ENCODE results near the gene KIR3DL1. TPM values are rescaled to one million over a fixed set of nuclear protein-coding genes. Genes with fewer than 3 reads are reported as not detected.

The KIR3DL1 gene
- total RNA-seq, 1 experiment from 2014 or later = not detected

Other genes with a start within 250 kb of the KIR3DL1 start
- gene LILRA2, start 242.7 kb upstream of the KIR3DL1 start, total RNA-seq (2014; rRNA removed; shearing (Covaris generic)) = not detected in 2 replicates
- not detected in 2 replicates for gene LILRA1, start 222.8 kb upstream of the KIR3DL1 start, total RNA-seq (2014; rRNA removed; shearing (Covaris generic))
- gene LILRB1, start 186.0 kb upstream of the KIR3DL1 start, total RNA-seq (2014; rRNA removed; shearing (Covaris generic)) = not detected in 2 replicates
- 0.69 and 2.3 TPM in 2 replicates for gene LILRB4, start 153.5 kb upstream of the KIR3DL1 start, total RNA-seq (2014; rRNA removed; shearing (Covaris generic))
- gene KIR3DL3, start 92.0 kb upstream of the KIR3DL1 start, total RNA-seq (2014; rRNA removed; shearing (Covaris generic)) = not detected in 2 replicates
- not detected in 2 replicates for gene KIR2DL3, start 78.0 kb upstream of the KIR3DL1 start, total RNA-seq (2014; rRNA removed; shearing (Covaris generic))
- not detected in 2 replicates for gene KIR2DL1, start 46.7 kb upstream of the KIR3DL1 start, total RNA-seq (2014; rRNA removed; shearing (Covaris generic))
- not detected in 2 replicates for gene KIR2DL4, start 12.9 kb upstream of the KIR3DL1 start, total RNA-seq (2014; rRNA removed; shearing (Covaris generic))
- not detected in 2 replicates for gene KIR2DS4, start 16.2 kb downstream of the KIR3DL1 start, total RNA-seq (2014; rRNA removed; shearing (Covaris generic))
- not detected in 2 replicates for gene KIR3DL2, start 34.0 kb downstream of the KIR3DL1 start, total RNA-seq (2014; rRNA removed; shearing (Covaris generic))
- not detected in 2 replicates for gene FCAR, start 57.8 kb downstream of the KIR3DL1 start, total RNA-seq (2014; rRNA removed; shearing (Covaris generic))
- gene NCR1, start 89.7 kb downstream of the KIR3DL1 start, total RNA-seq (2014; rRNA removed; shearing (Covaris generic)) = 0.17 and 5.4 TPM in 2 replicates
- gene NLRP7, start 131.1 kb downstream of the KIR3DL1 start, total RNA-seq (2014; rRNA removed; shearing (Covaris generic)) = not detected in 2 replicates
- 0.11 TPM in 1 of 2 replicates, not detected in the other for gene NLRP2, start 149.9 kb downstream of the KIR3DL1 start, total RNA-seq (2014; rRNA removed; shearing (Covaris generic))
- 0.91 TPM in 1 of 2 replicates, not detected in the other for gene GP6, start 221.8 kb downstream of the KIR3DL1 start, total RNA-seq (2014; rRNA removed; shearing (Covaris generic))
- 14.1 and 17.0 TPM in 2 replicates for gene RDH13, start 246.7 kb downstream of the KIR3DL1 start, total RNA-seq (2014; rRNA removed; shearing (Covaris generic))